Fibroblast of skin of right quadriceps (primary cell): ENCODE data around the gene TIMP1.

Source experiments
- DNase-seq: peaks from one replicate; pipeline ENCODE4 v3.0.0-alpha.2; 2013

The TIMP1 gene

GRCh38 chrX:47581731-47582647 lies at the start of gene TIMP1:
Gene TIMP1 (plus strand): TSS chrX:47582436. CDS start chrX:47583416, 980 bp downstream.
- peak; percentile 94 for DNase-seq

DNA sequence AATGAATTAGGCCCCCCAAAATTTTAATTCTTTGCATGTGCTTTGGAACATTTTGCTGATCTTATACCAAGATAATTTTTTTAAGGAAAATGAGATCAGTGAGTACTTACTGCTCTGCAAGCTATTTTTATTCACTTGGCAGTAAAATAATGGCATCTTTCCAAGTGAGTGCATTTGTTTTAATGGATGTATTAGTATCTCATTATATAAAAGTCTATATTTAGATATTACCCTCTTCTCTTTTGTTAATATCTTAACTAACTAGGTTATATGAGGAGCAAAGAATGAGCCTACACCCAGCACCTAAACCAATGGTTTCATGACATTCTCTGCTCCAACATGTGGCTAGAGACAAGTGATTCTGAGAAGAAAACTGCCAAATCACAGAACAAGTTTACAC lies 42.4 kb upstream of the TIMP1 start:
- DNase-seq: no peak

GRCh38 chrX:47540754-47541538 lies 41.3 kb upstream of the TIMP1 start:
- DNase-seq: peak; percentile 87

GRCh38 chrX:47543496-47543895 lies 38.7 kb upstream of the TIMP1 start:
- DNase-seq: no peak

DNA sequence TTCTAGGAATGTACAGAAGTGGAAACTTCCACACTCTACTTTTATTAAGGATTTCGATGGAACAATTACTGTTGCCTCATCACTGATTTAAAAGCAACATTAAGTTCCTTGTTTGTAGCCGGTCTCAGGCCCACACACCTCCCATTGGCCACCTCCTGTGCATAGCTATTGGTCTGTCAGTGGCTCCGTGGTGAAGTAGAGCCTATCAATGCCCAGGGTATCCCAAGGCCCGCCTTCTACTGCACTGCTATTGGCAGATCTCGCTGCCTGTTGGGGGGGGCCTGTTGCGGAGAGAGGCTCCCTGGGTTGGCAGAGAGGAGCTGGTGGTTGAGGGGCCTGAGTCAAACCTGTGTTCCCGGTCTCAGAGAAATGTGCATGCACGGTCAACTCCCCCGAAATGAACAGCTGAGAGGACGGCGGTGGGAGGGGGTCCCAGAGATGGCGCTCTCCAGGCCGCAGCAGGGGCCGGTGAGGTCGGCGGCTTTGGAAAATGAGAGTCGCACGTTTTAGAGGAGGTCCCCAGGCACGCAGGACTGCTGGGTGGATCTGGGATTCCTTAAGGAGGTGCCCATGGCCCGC lies 26.1 kb upstream of the TIMP1 start:
- peak; percentile 92 for DNase-seq

- DNase-seq: no peak
Observed at GRCh38 chrX:47558436-47558835, 23.8 kb upstream of the TIMP1 start.

GRCh38 chrX:47560179-47560933 lies 21.9 kb upstream of the TIMP1 start:
- no peak for DNase-seq

GRCh38 chrX:47560934-47561658 lies 21.1 kb upstream of the TIMP1 start, which contains the start of gene ARAF:
Gene ARAF (plus strand): TSS chrX:47561205. CDS start chrX:47562968, 1,763 bp downstream.
- peak; percentile 100 for DNase-seq

- no peak for DNase-seq
Observed at GRCh38 chrX:47561659-47562151, 20.5 kb upstream of the TIMP1 start.

GRCh38 chrX:47562615-47563243 lies 19.5 kb upstream of the TIMP1 start:
- no peak for DNase-seq

- no peak for DNase-seq
Observed at GRCh38 chrX:47563801-47564315, 18.4 kb upstream of the TIMP1 start.

DNA sequence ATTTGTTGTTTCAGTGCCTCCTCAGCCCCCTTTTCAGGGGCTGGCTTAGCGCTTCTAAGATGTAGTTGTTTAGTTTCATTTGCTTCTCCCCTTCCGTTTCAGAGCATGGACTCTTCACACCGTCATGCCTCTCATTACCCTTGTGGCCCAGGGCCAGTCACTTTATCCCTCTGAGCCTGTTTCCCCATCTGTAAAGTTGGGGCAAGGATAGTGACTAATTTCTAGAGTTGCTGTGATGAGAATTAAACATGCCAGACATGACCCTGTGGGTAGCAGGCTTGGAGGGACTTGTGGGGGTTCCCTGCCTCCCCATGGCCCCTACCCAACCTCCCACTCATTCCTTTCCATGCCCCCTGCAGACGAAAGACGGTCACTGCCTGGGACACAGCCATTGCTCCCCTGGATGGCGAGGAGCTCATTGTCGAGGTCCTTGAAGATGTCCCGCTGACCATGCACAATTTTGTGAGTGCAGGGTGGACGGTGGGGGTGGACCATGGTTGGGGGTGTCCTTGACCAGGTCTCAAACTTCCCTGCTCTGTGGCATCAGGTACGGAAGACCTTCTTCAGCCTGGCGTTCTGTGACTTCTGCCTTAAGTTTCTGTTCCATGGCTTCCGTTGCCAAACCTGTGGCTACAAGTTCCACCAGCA lies 17.7 kb upstream of the TIMP1 start:
- no peak for DNase-seq

DNA sequence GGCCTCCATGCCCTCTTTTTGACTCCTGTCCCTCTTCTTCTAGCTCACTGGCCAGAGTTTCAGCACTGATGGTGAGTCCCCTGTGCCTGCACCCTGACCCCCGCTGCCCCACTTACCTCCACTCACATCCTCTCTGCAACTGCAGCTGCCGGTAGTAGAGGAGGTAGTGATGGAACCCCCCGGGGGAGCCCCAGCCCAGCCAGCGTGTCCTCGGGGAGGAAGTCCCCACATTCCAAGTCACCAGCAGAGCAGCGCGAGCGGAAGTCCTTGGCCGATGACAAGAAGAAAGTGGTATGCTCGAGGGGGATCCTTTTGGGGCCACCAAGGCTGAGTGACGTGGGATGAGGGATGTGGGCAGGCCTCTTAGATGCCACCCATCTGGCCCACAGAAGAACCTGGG lies 15.4 kb upstream of the TIMP1 start:
- no peak for DNase-seq

DNA sequence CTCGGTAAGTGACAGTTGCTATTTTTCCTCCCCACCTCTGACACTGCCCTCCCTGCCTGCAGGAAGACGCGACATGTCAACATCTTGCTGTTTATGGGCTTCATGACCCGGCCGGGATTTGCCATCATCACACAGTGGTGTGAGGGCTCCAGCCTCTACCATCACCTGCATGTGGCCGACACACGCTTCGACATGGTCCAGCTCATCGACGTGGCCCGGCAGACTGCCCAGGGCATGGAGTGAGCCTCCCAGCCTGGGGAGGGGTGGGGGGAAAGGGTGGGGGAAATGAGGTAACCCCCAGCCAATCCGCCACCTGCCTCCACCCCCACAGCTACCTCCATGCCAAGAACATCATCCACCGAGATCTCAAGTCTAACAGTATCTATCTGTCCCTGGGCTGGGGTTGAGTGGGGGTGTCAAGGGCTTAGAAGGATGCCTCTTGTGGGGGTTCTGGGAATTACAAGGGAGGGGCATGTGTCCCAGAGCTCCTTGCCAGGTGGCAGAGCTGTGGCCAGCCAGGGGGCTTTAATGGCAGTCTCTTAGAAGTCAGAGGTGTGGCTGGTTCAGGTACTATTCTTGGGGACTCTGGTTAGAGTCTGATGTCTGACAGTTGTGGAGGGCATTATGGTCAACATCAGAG lies 13.5 kb upstream of the TIMP1 start:
- DNase-seq: no peak

DNA sequence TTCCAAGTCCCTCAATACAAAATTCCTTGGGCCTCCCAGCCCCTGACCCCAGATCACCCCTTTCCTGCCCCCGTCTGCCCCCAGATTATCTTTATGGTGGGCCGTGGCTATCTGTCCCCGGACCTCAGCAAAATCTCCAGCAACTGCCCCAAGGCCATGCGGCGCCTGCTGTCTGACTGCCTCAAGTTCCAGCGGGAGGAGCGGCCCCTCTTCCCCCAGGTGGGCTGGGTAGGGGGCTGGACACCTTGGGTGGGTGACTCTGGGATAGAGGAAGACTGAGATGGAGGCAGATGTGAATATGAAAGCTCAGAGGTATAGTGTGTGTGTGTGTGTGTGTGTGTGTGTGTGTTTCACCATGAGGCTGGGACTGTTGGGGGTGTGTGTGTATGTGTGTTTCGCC lies 11.4 kb upstream of the TIMP1 start:
- no peak for DNase-seq

GRCh38 chrX:47571215-47571614 lies 11.0 kb upstream of the TIMP1 start:
- no peak for DNase-seq

DNA sequence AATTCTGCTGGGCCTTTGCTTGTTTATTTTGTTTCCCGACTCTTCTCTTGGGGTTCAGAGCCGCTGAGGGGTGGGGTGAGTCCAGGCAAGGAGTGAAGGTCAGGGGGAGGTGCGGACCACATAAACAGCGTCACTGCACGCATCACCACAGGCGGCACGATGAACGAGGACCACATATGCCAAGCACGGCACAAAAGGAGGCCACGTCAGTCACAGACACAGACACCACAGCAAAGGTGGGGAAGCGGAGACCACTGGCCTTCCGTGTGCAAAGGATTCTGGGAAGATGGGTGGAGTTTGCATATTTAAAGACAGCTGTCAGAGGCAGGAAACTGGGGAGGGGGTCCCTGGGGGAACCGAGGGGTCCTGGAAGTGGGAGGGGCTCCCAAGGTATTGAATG lies 10.3 kb upstream of the TIMP1 start:
- DNase-seq: no peak

GRCh38 chrX:47572773-47573340 lies 9.4 kb upstream of the TIMP1 start:
- no peak for DNase-seq

GRCh38 chrX:47573341-47574075 lies 8.7 kb upstream of the TIMP1 start:
- peak; percentile 74 for DNase-seq
